Measurements from ENCODE around the gene WTIP.
"Not testable (repeated sequence)": the region's sequence is repeated elsewhere in the genome, so short reads cannot be mapped to it uniquely, and the experiment has no call there.

The WTIP gene

DNA sequence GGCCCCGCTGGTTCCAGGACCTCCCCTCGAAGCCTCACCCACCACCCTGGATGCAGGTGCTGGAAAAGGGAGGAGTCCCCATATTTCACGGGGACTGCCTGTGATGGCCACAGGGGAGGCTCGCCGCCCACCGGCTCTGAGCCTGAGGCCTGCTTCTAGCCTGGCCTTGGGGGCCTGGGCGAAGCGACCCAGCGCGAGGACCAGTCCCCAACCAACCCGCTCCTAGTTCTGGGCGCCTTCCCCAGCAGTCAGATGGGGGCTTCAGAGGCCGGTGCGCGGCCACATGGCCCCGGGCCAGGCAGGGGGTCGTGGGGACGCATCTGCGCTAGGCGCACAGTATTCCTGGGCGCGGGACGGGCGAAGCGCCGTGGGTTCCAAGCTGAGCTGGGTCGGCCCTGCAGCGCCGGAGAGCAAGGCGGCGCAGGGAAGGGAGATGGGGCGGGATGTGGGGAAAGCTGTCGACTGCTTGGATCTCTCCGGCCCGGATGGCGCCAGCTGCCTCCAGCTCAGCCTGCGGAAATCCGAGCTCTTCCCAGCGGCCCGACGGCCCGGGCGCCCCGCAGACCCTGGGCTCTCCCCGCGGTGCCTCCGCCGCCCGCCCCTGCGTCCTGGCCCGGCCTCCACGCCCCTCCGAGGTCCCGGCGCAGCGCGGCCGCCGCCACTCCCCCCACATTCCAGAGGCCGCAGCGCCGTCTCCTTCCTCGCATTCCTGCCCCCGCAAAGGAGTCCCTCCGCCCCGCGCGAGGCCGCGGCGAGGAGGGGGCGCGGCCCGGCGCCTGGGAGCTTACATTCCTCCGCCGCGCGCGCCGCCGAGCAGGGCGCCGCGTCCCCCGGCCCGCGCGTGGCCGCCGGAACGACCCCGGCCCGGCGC lies at the start of gene WTIP:
TSS of gene WTIP (plus strand) at position 788 of the 871 bp plus-strand sequence. CDS start 217 bp downstream, outside the sequence.
- DNase-seq (ENCODE audit: low spot score), result peak; percentile 91

DNA sequence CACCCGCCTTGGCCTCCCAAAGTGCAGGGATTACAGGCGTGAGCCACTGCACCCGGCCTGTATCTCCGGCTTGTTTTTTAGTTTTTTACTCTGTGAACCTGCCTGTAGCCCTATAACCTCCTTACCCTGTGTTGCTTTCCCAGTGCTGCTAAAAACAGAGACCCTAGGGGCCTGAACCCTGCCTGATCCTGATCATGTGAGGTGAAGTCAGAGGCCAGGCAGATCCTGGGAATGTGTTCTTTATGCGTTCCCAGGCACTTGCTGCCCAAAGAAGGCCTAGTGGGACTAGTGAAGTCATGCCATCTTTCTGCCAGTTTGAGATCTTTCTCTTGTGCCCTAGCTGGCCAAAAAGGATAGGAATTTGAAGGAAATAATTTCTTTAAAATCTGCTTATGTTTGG lies 48.8 kb upstream of the WTIP start:
- DNase-seq (ENCODE audit: low spot score), result no peak

DNA sequence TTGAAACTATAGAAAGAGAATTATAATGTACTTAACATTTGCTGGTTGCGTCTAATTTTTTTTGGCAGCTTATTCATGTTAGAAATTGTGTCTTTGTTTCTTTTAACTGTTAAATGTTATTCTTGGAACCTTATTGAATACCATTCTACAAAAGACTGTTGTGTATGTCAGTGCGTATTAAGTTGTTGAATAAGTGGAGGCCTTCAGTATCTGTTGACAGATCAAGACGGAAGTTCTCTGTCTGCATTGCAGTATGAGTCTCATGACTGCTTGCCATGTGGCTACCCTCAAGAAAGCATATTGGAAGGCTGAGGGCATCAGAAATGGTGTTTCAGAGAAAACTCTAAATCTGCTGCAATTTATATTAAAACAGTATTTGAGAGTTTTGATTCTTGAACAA lies 44.8 kb upstream of the WTIP start:
- DNase-seq (ENCODE audit: low spot score), result no peak

DNA sequence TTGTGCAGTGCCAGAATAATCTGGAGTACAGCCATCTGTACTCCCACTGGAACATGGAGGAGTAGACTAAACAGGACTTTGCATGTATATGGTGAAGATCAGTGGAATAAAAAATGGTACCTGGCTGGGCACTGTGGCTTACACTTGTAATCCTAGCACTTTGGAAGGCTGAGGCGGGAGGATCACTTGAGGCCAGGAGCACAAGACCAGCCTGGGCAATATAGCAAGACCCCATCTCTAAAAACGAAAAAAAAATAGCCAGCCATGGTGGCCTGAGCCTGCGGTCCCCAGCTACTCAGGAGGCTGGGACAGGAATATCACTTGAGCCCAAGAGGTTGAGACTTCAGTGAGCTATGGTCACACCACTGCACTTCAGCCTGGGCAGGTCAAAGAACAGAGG lies 33.4 kb upstream of the WTIP start:
- DNase-seq (ENCODE audit: low spot score), result no peak

DNA sequence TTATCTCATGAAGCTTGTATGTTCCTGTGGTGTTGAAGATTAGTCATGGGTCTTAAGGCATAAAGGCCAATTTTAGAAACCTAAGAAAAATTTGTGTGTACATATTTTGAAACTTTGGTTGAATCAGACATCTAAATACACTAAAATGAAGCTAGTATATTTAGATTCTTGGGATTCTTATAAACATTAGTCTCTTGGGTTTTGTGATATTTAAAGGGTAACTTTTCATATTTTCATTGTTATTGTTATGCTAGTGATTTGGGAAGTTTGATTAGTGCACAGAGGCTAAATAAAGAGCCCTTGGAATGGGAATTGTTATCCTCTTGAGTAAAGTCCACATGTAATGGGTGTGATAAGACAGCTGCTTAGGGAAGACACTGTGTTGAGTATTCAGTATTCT lies 28.8 kb upstream of the WTIP start:
- no peak for DNase-seq (ENCODE audit: low spot score)

DNA sequence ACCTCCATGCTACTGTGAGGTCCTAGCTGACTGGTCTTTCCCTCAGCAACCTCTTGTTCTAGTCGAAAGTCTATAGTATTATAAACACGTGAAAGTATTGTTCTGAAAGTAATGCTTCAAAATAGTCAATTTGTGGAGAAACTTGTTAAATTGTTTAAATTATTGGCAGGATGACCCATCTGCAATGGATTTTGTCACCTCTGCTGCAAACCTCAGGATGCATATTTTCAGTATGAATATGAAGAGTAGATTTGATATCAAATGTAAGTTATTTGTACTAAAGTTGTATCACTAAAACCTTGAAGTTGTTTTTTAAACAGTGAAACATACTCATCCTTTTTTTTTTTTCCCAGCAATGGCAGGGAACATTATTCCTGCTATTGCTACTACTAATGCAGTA lies 27.5 kb upstream of the WTIP start:
- DNase-seq (ENCODE audit: low spot score), result no peak

DNA sequence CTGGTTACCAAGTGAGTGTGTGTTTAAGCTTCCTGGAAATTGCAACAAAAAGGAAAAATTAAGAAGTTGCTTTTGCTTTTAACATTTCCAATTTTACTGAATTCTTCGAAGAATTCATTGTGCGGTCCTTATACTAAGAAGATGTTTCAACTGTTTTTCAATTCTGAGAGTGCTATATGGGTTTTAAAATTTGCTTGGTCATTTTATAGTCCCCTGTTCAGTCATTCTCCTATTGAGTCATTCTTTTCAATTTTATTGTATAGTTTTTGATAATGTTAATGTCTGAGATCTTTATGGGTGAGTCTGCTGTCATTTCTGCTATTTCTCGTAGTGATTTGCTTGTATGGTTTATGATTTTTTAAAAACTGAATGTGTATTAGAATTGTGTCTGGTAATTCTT lies 26.9 kb upstream of the WTIP start:
- DNase-seq (ENCODE audit: low spot score), result no peak

DNA sequence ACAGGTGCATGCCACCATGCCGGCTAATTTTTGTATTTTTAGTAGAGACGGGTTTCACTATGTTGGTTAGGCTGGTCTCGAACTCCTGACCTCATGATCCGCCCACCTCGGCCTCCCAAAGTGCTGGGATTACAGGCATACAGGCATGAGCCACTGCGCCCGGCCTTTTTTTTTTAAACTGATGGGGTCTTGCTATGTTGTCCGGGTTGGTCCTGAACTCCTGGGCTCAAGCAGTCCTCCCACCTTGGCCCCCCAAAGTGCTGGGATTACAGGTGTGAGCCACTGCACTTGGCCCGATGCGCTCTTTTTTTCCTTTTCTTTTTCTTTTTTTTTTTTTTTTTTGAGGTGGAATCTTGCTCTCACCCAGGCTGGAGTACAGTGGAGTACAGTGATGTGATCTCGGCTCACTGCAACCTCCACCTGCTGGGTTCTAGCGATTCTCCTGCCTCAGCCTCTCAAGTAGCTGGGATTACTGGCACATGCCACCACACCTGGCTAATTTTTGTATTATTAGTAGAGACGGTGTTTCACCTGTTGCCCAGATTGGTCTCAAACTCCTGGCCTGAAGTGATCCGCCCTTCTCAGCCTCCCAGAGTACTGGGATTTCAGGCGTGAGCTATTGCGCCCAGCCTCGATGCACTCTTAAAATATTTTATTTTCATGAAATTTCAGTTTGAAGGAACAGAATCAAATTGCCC lies 25.6 kb upstream of the WTIP start:
- not testable (repeated sequence) for DNase-seq (ENCODE audit: low spot score)

DNA sequence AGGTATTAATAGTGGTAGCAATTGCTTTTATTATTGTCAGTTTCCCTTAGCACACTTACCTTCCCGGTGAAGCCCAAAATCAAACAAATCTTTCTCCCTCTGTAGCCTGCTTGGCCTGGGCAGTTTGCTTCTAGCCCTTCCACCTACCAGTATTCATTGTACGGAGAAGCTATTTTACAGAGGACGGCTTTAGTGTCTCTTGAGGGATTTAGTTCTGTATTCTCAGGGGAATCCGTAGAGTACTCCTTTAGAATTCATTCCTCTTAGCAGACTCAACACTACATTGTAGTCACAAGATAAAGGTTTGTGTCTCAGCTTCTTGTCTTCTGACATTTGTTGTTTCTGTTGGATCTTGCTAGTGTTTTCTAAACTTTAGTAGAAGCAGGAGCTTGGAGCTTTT lies 24.1 kb upstream of the WTIP start:
- no peak for DNase-seq (ENCODE audit: low spot score)

DNA sequence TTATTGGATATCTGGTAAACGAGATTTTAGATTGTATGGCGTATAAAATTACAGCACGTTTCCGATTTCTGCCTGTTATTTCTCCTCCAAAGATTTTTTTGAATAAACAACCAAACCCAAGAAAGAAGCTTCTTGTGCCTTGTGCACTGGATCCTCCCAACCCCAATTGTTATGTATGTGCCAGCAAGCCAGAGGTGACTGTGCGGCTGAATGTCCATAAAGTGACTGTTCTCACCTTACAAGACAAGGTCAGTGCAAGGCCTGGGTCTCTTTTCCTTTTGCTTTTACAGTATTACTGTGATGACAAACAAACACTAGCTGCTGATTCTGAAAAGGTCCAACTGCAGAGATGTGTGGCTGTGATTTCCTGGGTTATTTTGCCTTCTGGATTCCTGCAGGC lies 22.9 kb upstream of the WTIP start:
- no peak for DNase-seq (ENCODE audit: low spot score)

DNA sequence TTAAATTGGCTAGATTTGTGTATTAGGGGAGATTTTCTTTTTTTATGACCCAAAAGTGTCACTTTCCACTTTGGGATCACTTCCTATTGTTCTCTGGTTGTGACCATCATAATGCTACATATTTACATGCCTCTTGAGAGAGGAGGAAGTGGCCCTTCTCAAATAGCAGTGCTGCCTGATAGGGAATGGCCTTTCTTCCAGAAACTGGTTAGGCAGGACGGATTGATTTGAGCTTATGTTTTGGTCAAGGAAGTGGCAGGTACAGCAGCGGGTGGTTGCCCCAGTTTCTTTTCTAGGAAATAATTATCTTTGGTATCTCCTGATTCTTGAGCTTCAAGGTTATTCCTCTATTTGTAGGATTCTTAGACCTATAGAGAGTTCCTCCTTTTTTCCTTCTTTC lies 21.9 kb upstream of the WTIP start:
- DNase-seq (ENCODE audit: low spot score), result no peak

DNA sequence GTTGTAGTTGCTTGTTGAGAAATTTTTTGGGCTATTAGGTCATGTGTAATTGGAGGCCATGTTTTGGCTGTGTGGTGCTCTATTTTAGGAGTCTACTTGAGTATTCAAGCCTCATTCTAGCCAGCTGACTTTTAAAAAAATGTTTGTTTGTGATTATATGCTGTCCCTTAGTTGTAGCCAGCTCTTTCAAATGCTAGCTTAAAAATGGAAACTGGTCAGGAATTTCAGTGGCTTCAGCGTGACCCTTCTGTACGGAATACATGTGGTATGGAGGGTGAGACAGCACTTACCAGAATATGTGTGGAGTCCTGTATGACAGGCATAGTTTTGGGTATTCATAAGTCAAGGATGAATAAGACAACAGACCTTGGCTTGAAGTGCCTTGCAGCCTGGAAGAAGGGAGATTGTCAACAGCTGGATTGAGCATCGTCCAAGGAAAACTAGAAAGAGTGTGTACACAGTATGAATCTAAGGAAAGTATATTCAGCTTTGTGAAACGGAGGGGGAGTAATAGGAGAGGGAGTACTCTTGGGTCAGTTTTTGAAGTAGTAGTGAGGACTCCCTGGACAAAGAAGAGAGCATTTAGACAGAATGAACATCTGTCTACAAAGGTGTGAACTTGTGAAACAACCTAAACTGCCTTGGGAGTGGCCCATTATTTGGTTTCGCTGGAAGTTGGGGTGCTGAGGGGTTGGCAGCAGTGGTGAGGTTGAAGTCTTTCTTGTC lies 20.0 kb upstream of the WTIP start:
- DNase-seq (ENCODE audit: low spot score), result peak; percentile 21

DNA sequence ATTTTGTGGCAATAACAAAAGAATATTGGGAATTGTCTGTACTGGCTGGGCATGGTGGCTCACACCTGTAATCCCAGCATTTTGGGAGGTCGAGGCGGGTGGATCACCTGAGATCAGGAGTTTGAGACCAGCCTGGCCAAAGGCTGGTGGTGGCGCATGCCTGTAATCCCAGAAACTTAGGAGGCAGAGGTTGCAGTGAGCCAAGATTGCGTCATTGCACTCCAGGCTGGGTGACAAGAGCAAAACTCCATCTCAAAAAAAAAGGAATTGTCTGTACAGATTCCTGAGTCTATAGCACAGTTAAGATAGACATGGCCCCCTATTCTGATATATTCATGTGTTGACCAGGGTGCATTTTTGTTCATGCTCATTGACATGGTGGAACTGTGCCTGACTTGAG lies 16.8 kb upstream of the WTIP start:
- DNase-seq (ENCODE audit: low spot score), result not testable (repeated sequence)

DNA sequence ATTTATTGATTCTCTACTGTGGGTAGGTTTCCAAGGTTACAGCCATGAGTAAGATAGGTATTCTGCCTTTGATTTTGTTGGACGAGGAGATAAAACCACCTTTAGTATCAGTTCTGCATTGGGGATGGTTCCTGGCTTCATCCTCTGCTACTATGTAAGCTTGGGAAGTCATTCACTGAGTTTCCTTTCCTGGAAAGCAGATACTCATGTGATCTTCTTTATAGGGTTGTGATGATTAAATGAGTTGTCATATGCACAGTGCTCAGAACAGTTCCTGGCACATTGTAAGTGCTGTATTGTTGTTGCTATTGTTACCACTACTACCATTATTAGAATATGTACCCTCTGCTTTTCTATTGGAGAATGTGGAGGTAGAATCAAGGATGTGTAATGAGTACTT lies 13.1 kb upstream of the WTIP start:
- DNase-seq (ENCODE audit: low spot score), result no peak

DNA sequence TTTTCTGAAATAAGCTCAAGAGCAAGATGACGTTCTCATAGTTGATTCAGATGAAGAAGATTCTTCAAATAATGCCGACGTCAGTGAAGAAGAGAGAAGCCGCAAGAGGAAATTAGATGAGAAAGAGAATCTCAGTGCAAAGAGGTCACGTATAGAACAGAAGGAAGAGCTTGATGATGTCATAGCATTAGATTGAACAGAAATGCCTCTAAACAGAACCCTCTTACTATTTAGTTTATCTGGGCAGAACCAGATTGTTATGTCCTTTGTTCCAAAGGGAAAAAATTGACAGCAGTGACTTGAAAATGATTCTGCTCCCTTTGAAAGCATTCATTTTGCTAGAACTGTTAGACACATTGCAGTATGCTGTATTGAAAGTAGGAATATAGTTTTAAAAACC lies 12.5 kb upstream of the WTIP start:
- DNase-seq (ENCODE audit: low spot score), result not testable (repeated sequence)

DNA sequence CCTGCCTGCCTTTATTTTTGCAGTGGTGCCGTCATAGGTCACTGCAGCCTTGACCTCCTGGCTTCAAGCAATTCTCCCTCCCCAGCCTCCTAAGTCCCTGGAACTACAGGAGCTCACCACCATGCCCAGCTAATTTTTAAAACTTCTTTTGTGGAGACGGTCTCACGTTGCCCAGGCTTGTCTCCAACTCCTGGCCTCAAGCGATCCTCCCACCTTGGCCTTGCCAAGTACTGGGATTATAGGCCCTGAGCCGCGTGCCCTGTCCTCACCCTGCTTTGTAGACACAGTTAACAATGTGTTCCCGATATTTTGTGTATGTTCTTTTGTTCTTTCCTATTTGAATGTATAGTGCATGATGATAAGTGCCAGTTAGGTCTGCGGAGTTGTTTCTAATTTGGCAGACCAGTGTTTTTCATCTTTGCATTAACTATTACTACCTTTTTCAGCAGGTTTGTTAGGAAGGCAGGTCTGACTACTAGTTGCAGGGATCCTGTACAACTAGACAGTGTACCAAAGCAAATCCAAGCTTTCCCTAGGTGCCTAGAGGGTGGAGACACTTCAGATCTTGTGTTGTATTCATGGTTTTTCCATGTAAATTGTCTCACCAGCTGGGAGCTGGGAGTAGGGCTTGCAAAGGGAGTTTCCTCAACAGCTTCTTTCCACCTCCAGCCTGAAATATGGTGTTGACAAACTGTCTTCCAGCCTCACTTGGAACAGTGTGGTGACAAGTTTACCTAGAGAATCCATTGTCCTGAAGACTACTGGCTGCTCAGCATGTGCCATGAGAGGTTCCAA lies 9.5 kb upstream of the WTIP start:
- no peak for DNase-seq (ENCODE audit: low spot score)

DNA sequence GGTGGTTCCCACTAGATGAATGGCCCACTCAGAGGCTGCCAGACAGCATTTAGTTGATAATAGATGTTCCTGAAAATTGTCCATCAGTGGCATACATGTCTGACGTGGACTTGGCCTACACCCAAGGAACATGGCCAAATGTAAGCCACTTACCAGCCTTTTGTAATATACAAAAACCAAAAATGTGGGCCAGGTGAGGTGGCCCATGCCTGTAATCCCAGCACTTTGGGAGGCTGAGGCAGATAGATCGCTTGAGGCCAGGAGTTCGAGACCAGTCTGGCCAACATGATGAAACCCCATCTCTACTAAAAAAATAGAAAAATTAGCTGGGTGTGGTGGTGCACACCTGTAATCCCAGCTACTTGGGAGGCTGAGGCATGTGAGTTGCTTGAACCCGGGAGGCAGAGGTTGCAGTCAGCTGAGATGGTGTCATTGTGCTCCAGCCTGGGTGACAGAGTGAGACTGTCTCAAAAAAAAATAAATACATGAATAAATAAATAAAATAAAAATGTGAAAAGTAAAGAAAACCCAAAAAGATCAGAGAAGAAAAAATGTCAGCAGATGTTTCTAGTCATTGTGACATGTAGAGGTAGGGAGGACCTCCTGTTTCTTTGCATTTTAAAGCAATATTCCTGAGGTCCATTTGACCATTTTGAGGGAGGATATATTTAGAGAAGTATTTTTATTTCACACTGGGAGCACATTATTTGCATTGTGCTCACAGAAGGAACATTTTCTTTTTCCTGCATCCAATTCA lies 7.1 kb upstream of the WTIP start:
- DNase-seq (ENCODE audit: low spot score), result no peak

DNA sequence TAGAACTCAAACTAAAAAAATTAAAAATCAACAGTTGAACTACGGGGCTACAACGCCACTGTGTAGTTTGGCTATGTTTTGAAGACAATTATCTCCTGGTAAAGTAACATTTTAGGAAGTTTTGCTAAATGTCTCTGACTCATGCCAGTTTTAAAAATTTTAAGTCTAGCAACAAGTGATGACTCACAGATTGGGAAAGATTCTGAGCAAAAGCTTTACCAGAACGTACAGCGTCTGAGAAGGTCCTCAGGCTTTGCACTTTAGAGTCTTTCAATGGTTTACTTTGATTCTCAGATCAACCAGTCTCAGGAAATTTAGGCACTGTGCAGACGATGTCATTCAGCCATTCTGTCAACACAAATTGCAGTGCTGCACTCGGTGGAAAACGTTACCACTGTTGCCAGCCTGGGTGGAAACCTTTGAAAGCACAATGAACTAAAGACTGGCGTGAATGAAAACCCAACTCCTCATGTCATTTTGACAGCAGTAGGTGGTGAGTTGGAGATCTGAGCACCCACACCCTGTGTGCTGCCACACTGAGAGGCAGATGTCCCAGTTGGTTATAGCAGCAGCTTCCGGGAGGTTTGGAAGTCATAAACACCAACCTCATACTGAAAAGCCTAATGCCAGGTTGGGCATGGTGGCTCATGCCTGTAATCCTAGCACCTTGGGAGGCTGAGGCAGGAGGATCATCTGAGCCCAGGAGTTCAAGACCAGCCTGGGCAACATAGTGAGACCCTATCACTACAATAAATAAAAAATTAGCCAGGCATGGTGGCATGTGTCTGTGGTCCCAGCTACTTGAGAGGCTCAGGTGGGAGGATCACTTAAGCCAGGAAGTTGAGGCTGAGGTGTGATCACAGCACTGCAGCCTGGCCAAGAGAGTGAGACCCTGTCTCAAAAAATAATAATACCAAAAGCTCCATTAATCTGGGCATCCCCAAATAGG lies 6.3 kb upstream of the WTIP start:
- DNase-seq (ENCODE audit: low spot score), result peak; percentile 84

DNA sequence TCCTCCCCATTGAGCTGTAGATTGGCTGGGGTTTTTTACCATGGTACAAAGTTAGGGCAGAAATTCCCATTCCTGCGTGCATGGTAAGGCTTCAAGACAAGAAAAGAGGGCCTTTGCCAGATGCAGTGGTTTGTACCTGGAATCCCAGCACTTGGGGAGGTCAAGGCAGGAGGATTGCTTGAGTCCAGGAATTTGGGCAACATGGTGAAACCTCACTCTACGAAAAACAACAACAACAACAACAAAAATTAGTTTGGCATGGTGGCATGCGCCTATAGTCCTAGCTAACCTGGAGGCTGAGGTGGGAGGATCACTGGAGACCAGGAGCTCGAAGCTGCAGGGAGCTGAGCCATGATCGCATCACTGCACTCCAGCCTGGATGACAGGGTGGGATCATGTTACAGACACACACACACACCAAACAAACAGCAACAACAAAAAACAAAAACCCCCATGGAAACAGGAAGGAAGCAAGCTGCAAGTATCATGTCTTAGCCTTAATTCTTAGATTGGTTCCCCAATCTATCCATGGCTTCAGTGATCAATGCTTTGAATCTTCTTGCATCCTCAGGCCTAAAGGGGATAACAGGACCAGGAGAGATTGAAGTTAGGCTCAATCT lies 5.5 kb upstream of the WTIP start:
- no peak for DNase-seq (ENCODE audit: low spot score)

DNA sequence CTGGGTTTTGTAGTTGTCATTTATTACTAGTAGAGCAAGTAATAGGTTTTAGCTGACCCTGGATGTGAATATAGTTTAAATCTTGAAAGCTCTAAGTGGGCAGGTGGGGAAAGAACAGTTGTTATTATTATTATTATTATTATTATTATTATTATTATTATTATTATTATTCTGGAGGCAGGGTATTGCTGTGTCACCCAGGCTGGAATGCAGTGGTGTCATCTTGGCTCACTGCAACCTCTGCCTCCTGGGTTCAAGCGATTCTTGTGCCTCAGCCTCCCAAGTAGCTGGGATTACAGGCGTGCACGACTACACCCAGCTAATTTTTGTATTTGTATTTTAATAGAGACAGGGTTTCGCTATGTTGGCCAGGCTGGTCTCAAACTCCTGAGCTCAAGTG lies 3.1 kb upstream of the WTIP start:
- not testable (repeated sequence) for DNase-seq (ENCODE audit: low spot score)

All from AG08395 (cell line).